Measurements from ENCODE around the gene FAM50A. TPM values are rescaled to one million over a fixed set of nuclear protein-coding genes. Genes with fewer than 3 reads are reported as not detected.

Gene FAM50A
- total RNA-seq, 4 donors from 2014 or later: 39.9 to 76.3 (median 47.4) TPM

- intact Hi-C loops (cut with DNase I): no loop called here
- H3K9me3 ChIP-seq: no peaks in the 10 kb centered on the region
- no peak overlapping the region for H3K27ac ChIP-seq
- no peaks in the 10 kb centered on the region for H3K27me3 ChIP-seq
- no peak overlapping the region for H3K4me3 ChIP-seq (replicated peaks in 1 of 3)
- no peak for DNase-seq
- TF ChIP-seq POLR2A (IDR thresholded peaks at IDR 0.05) (no peak), CTCF (IDR thresholded peaks at IDR 0.05) (no peak)
- no peaks in the 10 kb centered on the region for H3K36me3 ChIP-seq
- peaks cover 0 to 6% of the 10 kb centered on the region in 2 donors for H3K4me1 ChIP-seq
- WGBS, 2 donors: no CpG with 5 or more reads among the region's 26 CpGs
Observed at GRCh38 chrX:154460326-154460725, 16.4 kb downstream of the FAM50A start.

GRCh38 chrX:154462396-154462795 is 18.5 kb downstream of the FAM50A start:
- peaks cover 0 to 6% of the 10 kb centered on the region in 2 donors for H3K36me3 ChIP-seq
- no peak overlapping the region for H3K4me3 ChIP-seq (replicated peaks in 1 of 3)
- no peaks in the 10 kb centered on the region for H3K27me3 ChIP-seq
- WGBS, 2 donors: 76 to 90% methylated on average over 3 to 8 of the region's 8 CpGs
- H3K9me3 ChIP-seq: no peaks in the 10 kb centered on the region
- H3K4me1 ChIP-seq: peaks cover 0 to 6% of the 10 kb centered on the region in 2 donors
- no peak overlapping the region for H3K27ac ChIP-seq
- no peak for DNase-seq
- no peak for TF ChIP-seq CTCF (IDR thresholded peaks at IDR 0.05)
- TF ChIP-seq POLR2A (IDR thresholded peaks at IDR 0.05): no peak
- intact Hi-C loops (cut with DNase I): no loop called here

GRCh38 chrX:154463611-154464220 is 19.8 kb downstream of the FAM50A start:
- no peak for DNase-seq
- WGBS, 2 donors: no CpG with 5 or more reads among the region's 36 CpGs
- no peaks in the 10 kb centered on the region for H3K9me3 ChIP-seq
- H3K27ac ChIP-seq: no peak overlapping the region
- no peaks in the 10 kb centered on the region for H3K27me3 ChIP-seq
- TF ChIP-seq POLR2A (IDR thresholded peaks at IDR 0.05) (no peak), CTCF (IDR thresholded peaks at IDR 0.05) (no peak)
- H3K36me3 ChIP-seq: peaks cover 0 to 6% of the 10 kb centered on the region in 2 donors
- no peak overlapping the region for H3K4me3 ChIP-seq (replicated peaks in 1 of 3)
- intact Hi-C loops (cut with DNase I): no loop called here
- H3K4me1 ChIP-seq: peaks cover 0 to 6% of the 10 kb centered on the region in 2 donors

- no peak overlapping the region for H3K4me3 ChIP-seq (replicated peaks in 1 of 3)
- no peaks in the 10 kb centered on the region for H3K9me3 ChIP-seq
- H3K27ac ChIP-seq: no peak overlapping the region
- no peak for TF ChIP-seq POLR2A (IDR thresholded peaks at IDR 0.05)
- no peak for TF ChIP-seq CTCF (IDR thresholded peaks at IDR 0.05)
- H3K36me3 ChIP-seq: peaks cover 0 to 6% of the 10 kb centered on the region in 2 donors
- intact Hi-C loops (cut with DNase I): no loop called here
- no peaks in the 10 kb centered on the region for H3K27me3 ChIP-seq
- H3K4me1 ChIP-seq: no peaks in the 10 kb centered on the region
- no CpG with 5 or more reads among the region's 28 CpGs for WGBS, 2 donors
- DNase-seq: no peak
Observed at GRCh38 chrX:154464806-154465365, 20.9 kb downstream of the FAM50A start.

GRCh38 chrX:154465601-154466000 is 21.7 kb downstream of the FAM50A start:
- H3K4me3 ChIP-seq (replicated peaks in 1 of 3): no peak overlapping the region
- H3K36me3 ChIP-seq: peaks cover 0 to 6% of the 10 kb centered on the region in 2 donors
- DNase-seq: no peak
- H3K4me1 ChIP-seq: no peaks in the 10 kb centered on the region
- no CpG with 5 or more reads among the region's 14 CpGs for WGBS, 2 donors
- TF ChIP-seq CTCF (IDR thresholded peaks at IDR 0.05) (no peak), POLR2A (IDR thresholded peaks at IDR 0.05) (no peak)
- intact Hi-C loops (cut with DNase I): no loop called here
- no peaks in the 10 kb centered on the region for H3K27me3 ChIP-seq
- no peaks in the 10 kb centered on the region for H3K9me3 ChIP-seq
- H3K27ac ChIP-seq: no peak overlapping the region
